ENCODE results near the gene EIF4G3.
"Not testable (repeated sequence)": the region's sequence is repeated elsewhere in the genome, so short reads cannot be mapped to it uniquely, and the experiment has no call there.

EIF4G3 gene

DNA sequence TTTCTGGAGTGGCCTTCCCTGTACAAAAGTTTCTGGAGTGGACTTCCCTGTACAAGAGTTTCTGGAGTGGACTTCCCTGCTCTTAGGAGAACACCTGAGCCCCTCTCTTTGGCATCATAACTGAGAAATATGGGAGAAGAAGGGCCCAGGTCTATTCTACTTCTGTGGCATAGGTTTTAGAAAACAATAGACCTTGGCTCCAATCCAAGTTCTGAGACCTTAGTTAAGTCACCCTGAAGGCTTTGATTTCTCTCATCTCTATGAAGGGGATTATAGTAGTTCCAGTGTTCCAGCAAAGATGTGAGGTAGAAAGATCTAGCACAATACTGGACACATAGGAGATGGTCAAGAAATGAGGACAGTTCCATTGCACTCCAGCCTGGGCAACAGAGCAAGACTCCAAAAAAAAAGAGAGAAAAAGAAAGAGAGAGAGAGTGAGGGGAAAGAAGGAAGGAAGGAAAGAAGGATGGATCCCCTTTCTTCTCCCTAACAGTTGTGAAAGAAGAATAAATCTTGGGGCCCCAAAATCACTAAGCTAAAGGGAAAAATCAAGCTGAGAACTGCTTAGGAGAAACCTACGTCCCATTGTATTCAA lies 13.3 kb upstream of the EIF4G3 start:
- in situ Hi-C loops (cut with MboI; ENCODE audit: low sequenced_read_pairs) = loop anchor here (10.0 to 25.0 kb wide), 2 partner anchors 205 to 678 kb away; partner anchors contain the start of gene MUL1

- in situ Hi-C loops (cut with MboI; ENCODE audit: low sequenced_read_pairs) = loop anchor here (25.0 kb wide), 1 partner anchor 677 kb away; the partner anchor contains the start of gene MUL1
Observed at GRCh38 chr1:21189421-21189820, 12.7 kb upstream of the EIF4G3 start.

DNA sequence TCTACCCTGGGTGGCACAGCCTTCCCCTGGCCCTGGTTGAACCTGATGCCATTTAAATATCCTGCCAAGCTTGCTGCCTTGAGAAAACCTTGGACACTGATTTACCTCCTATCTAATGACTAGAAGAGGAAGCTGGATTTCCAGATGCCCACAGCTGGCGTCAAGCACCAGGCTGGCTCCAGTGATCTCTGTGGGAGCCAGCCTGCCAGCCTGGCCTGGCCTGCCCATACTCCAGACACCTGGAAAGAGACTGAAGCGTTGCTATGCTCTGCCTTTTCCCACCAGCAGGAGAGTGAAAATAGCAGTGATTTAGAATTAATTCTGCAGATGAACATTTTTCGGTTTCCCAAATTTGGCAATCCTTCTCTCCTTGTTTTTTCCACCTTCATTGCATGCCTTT lies 11.5 kb upstream of the EIF4G3 start:
- in situ Hi-C loops (cut with MboI; ENCODE audit: low sequenced_read_pairs) = loop anchor here (25.0 kb wide), 1 partner anchor 676 kb away; the partner anchor contains the start of gene MUL1

DNA sequence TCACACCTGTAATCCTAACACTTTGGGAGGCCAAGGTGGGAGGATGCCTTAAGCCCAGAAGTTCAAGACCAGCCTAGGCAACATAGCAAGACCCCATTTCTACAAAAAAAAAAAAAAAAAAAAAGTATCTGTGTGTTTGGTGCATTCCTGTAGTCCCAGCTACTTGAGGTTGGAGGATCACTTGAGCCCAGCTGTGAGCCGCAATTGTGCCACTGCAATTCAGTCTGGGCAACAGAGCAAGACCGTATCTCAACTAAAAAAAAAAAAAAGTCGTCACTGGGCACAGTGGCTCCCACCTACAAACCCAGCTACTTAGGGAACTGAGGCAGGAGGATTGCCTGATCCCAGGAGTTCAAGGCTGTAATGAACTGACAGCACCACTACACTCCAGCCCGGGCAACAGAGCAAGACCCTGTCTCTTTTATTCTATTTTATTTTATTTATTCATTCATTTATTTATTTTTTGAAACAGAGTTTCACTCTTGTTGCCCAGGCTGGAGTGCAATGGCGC lies 8.6 kb upstream of the EIF4G3 start:
- in situ Hi-C loops (cut with MboI; ENCODE audit: low sequenced_read_pairs) = loop anchor here (25.0 kb wide), 1 partner anchor 673 kb away; the partner anchor contains the start of gene MUL1

GRCh38 chr1:21184276-21184675 lies 7.6 kb upstream of the EIF4G3 start:
- in situ Hi-C loops (cut with MboI; ENCODE audit: low sequenced_read_pairs) = loop anchor here (25.0 kb wide), 1 partner anchor 672 kb away; the partner anchor contains the start of gene MUL1

GRCh38 chr1:21182181-21182731 lies 5.6 kb upstream of the EIF4G3 start:
- in situ Hi-C loops (cut with MboI; ENCODE audit: low sequenced_read_pairs) = loop anchor here (25.0 kb wide), 1 partner anchor 670 kb away; the partner anchor contains the start of gene MUL1

DNA sequence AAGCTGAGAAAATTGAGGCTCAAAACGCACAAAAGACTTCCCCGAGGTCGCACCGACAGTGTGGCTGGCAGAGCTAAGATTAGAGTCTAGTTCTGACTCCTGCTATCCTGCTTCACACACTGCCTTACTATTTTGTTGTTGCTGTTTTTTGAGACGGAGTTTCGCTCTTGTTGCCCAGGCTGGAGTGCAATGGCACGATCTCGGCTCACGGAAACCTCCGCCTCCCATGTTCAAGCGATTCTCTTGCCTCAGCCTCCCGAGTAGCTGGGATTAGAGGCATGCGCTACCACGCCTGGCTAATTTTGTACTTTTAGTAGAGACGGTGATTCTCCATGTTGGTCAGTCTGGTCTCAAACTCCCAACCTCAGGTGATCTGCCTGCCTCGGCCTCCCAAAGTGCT lies 1.6 kb upstream of the EIF4G3 start:
- in situ Hi-C loops (cut with MboI; ENCODE audit: low sequenced_read_pairs) = loop anchor here (25.0 kb wide), 1 partner anchor 666 kb away; the partner anchor contains the start of gene MUL1

GRCh38 chr1:21175670-21176581 lies 771 bp downstream of the EIF4G3 start:
- in situ Hi-C loops (cut with MboI; ENCODE audit: low sequenced_read_pairs) = loop anchor here (25.0 kb wide), 1 partner anchor 664 kb away; the partner anchor contains the start of gene MUL1

GRCh38 chr1:21175324-21175669 lies 1.4 kb downstream of the EIF4G3 start:
- in situ Hi-C loops (cut with MboI; ENCODE audit: low sequenced_read_pairs) = loop anchor here (25.0 kb wide), 1 partner anchor 663 kb away; the partner anchor contains the start of gene MUL1

- in situ Hi-C loops (cut with MboI; ENCODE audit: low sequenced_read_pairs) = loop anchor here (25.0 kb wide), 1 partner anchor 662 kb away; the partner anchor contains the start of gene MUL1
Observed at GRCh38 chr1:21174654-21175323, 1.9 kb downstream of the EIF4G3 start.

DNA sequence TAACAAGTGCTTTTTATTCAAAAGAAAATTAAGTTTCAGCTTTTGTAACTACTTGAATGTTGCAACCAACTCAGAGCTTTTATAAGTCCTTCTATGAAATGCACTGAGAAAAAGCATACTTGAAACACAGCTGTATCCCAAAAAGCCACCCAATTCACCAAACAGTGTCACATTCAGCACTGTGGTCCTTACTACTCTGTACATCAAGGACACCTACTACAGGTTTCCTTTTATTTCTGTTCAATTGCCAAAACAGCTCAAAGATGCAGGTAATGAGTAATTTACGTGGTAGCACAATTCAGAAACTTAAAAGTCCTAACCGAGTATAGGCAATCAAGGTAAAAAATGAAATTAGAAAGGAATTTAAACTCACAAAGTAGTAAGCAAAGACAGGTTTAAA lies 2.5 kb downstream of the EIF4G3 start:
- in situ Hi-C loops (cut with MboI; ENCODE audit: low sequenced_read_pairs) = no loop called here

DNA sequence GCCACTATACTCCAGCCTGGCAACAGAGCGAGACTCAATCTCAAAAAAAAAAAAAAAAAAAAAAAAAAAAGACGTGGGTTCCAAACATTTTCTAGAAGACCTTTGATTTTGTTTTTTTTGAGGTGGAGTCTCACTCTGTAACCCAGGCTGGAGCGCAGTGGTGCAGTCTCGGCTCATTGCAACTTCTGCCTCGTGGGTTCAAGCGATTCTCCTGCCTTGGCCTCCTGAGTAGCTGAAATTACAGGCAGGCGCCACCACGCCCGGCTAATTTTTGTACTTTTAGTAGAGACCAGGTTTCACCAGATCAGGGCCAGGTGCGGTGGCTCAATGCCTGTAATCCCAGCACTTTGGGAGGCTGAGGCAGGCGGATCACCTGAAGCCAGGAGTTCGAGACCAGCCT lies 3.6 kb downstream of the EIF4G3 start:
- in situ Hi-C loops (cut with MboI; ENCODE audit: low sequenced_read_pairs) = not testable (repeated sequence)

GRCh38 chr1:21170837-21171236 lies 5.9 kb downstream of the EIF4G3 start:
- in situ Hi-C loops (cut with MboI; ENCODE audit: low sequenced_read_pairs) = not testable (repeated sequence)

- in situ Hi-C loops (cut with MboI; ENCODE audit: low sequenced_read_pairs) = no loop called here
Observed at GRCh38 chr1:21168444-21168843, 8.3 kb downstream of the EIF4G3 start.

DNA sequence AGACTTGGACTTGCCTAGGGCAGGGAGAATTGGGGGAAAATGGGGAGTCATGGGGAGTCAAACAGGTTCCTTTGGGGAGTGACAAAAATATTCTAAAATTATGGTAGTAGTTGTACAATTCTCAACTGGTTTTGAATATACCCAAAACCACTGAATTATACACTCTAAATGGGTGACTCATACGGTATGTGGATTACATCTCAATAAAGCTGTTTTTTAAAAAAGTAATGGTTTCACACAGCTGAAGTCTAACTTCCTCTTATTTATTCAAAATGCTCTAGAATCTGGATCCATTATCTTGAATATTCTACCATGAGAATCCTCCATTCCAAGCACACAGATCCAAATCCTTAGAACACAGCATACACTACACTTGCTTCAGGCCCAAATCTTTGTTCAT lies 11.1 kb downstream of the EIF4G3 start:
- in situ Hi-C loops (cut with MboI; ENCODE audit: low sequenced_read_pairs) = no loop called here

GRCh38 chr1:21165076-21165475 lies 11.6 kb downstream of the EIF4G3 start:
- in situ Hi-C loops (cut with MboI; ENCODE audit: low sequenced_read_pairs) = no loop called here

DNA sequence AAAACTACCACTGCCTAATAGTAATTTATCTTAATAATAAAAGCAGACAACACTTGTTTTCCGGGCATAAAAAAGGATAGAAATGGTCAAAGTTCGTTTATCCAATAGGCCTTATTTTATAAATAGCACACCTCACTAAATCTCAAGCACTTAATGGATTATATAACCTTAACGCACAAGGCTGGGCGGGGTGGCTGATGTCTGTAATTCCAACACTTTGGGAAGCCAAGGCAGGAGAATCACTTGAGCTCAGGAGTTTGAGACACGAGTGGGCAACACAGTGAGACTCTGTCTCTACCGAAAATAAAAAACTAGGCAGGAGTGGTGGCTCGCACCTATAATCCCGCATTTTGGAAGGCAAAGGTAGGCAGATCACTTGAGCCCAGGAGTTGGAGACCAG lies 12.4 kb downstream of the EIF4G3 start:
- in situ Hi-C loops (cut with MboI; ENCODE audit: low sequenced_read_pairs) = no loop called here

- in situ Hi-C loops (cut with MboI; ENCODE audit: low sequenced_read_pairs) = no loop called here
Observed at GRCh38 chr1:21162740-21163464, 13.8 kb downstream of the EIF4G3 start.

DNA sequence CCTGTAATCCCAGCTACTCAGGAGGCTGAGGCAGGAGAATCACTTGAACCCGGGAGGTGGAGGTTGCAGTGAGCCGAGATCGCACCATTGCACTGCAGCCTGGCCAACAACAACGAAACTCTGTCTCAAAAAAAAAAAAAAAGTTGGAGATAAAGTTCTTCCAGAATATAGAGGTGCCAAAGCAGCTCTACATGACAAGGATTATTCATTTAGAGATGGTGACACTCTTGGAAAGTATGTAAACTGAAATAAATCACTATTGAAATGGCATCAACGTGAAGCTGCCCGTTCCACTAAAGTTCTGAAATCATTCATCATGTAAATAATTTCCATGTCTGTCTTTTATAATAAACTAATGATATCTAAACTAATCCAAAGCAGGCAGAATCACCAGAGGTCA lies 14.9 kb downstream of the EIF4G3 start:
- in situ Hi-C loops (cut with MboI; ENCODE audit: low sequenced_read_pairs) = no loop called here

DNA sequence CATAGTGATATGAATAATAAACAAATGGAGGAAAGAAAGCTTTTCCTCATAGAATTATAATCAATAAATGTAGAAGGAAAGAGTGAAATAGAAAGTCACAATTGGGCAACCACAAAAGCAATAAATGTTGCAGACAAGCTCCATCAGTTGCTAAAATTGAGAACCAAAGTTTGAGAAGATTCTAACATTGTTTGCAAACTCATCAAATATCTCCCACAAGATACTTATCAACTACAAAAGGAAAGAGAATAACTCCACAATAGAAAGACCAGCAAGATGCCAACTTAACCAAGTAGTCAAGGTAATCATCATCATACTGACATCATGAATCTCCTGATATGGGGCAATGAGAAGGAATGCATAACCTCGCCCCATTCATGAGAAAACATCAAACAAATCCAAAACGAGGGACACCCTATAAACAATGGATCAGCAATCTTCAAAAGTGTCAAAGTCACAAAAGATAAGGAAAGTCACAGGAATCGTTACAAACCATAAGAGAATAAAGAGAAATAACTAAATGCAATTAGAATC lies 16.4 kb downstream of the EIF4G3 start:
- in situ Hi-C loops (cut with MboI; ENCODE audit: low sequenced_read_pairs) = no loop called here

All from HL-60/S4 (cell line).